Activated CD8-positive, alpha-beta memory T cell treated with anti-CD3 and anti-CD28 coated beads for 24 hours (primary cell): Measurements from ENCODE around the gene MARS1.
"Not testable (repeated sequence)": the region's sequence is repeated elsewhere in the genome, so short reads cannot be mapped to it uniquely, and the experiment has no call there.

Source experiments
- DNase-seq: peaks from one replicate; pipeline ENCODE4 v3.0.0-alpha.2; 2020

The MARS1 gene

DNA sequence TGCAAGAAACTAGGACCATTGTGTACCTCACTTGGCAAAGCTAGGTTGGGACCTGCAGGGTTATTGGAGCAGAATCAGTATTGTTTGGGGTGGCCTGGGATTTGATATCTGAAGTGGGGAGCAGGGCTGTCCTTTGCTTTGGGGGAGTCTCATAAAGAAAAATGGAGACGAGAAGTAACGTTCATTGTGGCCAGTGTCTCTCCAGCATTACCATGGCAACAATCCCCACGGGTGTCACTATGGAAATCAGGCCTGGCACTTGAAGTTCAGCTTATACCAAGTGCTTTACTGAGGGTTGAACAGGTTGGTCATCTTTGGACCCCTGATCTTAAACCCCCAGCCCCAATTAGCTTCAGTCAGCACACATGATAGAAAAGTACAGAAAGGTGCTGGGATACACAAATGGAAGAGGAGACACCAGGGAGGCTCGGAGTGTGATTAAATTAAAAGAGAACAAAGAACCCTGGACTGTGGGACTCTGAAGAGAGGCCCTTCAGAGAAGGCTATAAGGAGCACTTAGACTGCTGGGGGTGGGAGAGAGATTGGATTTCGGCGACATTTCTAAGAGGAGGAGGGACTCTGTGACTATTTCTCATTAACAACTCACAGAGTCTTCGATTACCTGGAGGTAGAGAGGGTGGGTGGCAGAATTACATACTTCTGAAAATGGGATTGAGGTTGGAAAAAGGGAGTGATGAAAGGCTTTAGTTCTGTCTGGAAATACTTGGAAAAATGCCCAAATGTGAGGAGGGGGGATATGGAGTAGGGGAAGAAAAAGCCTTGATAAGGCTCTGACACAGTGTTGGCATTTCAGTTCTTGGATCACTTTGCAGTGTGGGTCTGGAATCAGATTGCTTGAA, 65.7 kb downstream of the MARS1 start:
- DNase-seq: no peak

GRCh38 chr12:57554453-57554852, 66.6 kb downstream of the MARS1 start:
- no peak for DNase-seq

- no peak for DNase-seq
These were observed 67.0 kb downstream of the MARS1 start for GRCh38 chr12:57554897-57555296.

- no peak for DNase-seq
These were observed 71.0 kb downstream of the MARS1 start for GRCh38 chr12:57558864-57559263.

DNA sequence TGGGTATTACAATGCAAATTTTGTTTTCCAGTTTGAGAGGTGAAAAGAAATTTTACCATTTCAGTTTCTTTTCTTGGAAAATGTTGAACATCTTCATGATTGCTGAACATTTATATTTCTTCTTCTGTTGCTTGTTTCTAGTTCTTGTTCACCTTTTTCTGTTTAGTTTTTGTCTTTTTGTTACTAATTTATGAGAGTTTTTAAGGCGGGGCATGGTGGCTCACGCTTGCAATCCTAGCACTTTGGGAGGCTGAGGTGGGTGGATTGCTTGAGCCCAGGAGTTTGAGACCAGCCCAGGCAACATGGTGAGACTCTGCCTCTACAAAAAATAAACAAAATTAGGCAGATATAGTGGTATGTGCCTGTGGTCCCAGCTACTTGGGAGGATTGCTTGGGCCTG, 72.6 kb downstream of the MARS1 start:
- DNase-seq: no peak

DNA sequence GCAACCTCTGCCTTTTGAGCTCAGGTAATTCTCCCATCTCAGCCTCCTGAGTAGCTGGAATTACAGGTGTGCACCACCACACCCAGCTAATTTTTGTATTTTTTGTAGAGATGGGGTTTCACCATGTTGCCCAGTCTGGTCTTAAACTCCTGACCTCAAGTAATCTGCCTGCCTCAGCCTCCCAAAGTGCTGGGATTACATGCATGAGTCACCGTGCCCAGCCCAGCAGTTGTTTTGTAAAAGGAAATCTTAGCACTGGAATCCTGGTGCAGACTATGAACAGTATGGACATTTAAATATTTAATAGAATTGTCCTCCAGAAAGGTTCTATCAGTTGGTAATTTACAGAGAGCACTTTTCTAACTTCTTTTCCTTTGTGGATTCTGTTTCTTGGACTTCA, 73.2 kb downstream of the MARS1 start:
- DNase-seq: not testable (repeated sequence)

- DNase-seq: no peak
These were observed 75.5 kb downstream of the MARS1 start for GRCh38 chr12:57563358-57563757.

GRCh38 chr12:57564178-57564740, 76.4 kb downstream of the MARS1 start:
- no peak for DNase-seq
